ENCODE data around the gene ARHGAP26. TPM values are rescaled to one million over a fixed set of nuclear protein-coding genes. Genes with fewer than 3 reads are reported as not detected.

Gene ARHGAP26
- total and polyA plus RNA-seq, 10 donors = 4.2 to 148 (median 55.5) TPM

GRCh38 chr5:142746532-142747433 is 23.4 kb upstream of the ARHGAP26 start:
- Histone ChIP-seq H3K9me3 (no peaks in the 10 kb centered on the region), H3K27ac (no peak overlapping the region), H3K27me3 (replicated peaks in 1 of 7) (no peaks in the 10 kb centered on the region), H3K4me3 (no peak overlapping the region), H3K4me1 (peaks cover 0 to 14% (median 2%) of the 10 kb centered on the region in 6 donors), H3K36me3 (no peaks in the 10 kb centered on the region)
- intact Hi-C loops (cut with DNase I; ENCODE audit: low total_unique reads) = no loop called here
- TF ChIP-seq POLR2AphosphoS5 (IDR thresholded peaks at IDR 0.05) = no peak
- no peak for TF ChIP-seq POLR2A (IDR thresholded peaks at IDR 0.05)
- WGBS, 5 donors = 76 to 90% (median 82%) methylated on average over 4 of the region's 4 CpGs
- no peak for DNase-seq

- no peaks in the 10 kb centered on the region for H3K9me3 ChIP-seq
- H3K4me1 ChIP-seq = peaks cover 0 to 14% (median 2%) of the 10 kb centered on the region in 6 donors
- H3K4me3 ChIP-seq = no peak overlapping the region
- intact Hi-C loops (cut with DNase I; ENCODE audit: low total_unique reads) = no loop called here
- TF ChIP-seq CTCF (IDR thresholded peaks at IDR 0.05 in 8 of 11, conservative IDR thresholded peaks at IDR 0.05 in 3 of 11) (no peak), POLR2AphosphoS5 (IDR thresholded peaks at IDR 0.05) (no peak), POLR2A (IDR thresholded peaks at IDR 0.05) (no peak)
- 73 to 91% (median 84%) methylated on average over 1 of the region's 1 CpG for WGBS, 5 donors
- H3K36me3 ChIP-seq = no peaks in the 10 kb centered on the region
- no peak overlapping the region for H3K27ac ChIP-seq
- H3K27me3 ChIP-seq (replicated peaks in 1 of 7) = no peaks in the 10 kb centered on the region
- no peak for DNase-seq
These were observed 22.0 kb upstream of the ARHGAP26 start for GRCh38 chr5:142748132-142748531.

- H3K36me3 ChIP-seq = no peaks in the 10 kb centered on the region
- 83 to 95% (median 85%) methylated on average over 2 of the region's 2 CpGs for WGBS, 5 donors
- H3K4me1 ChIP-seq = peaks cover 0 to 14% (median 2%) of the 10 kb centered on the region in 6 donors
- TF ChIP-seq POLR2AphosphoS5 (IDR thresholded peaks at IDR 0.05) (no peak), CTCF (IDR thresholded peaks at IDR 0.05 in 8 of 11, conservative IDR thresholded peaks at IDR 0.05 in 3 of 11) (peak; percentile 39 to 78 (median 72))
- H3K9me3 ChIP-seq = no peaks in the 10 kb centered on the region
- peak; percentile 86 for DNase-seq
- no peak overlapping the region for H3K4me3 ChIP-seq
- intact Hi-C loops (cut with DNase I; ENCODE audit: low total_unique reads) = no loop called here
- H3K27ac ChIP-seq = no peak overlapping the region
- no peaks in the 10 kb centered on the region for H3K27me3 ChIP-seq (replicated peaks in 1 of 7)
These were observed 21.5 kb upstream of the ARHGAP26 start for GRCh38 chr5:142748568-142749249.

GRCh38 chr5:142749321-142749720 is 20.9 kb upstream of the ARHGAP26 start:
- peaks cover 0 to 14% (median 0%) of the 10 kb centered on the region in 6 donors for H3K4me1 ChIP-seq
- WGBS, 5 donors = 54 to 84% (median 63%) methylated on average over 3 of the region's 3 CpGs
- TF ChIP-seq POLR2AphosphoS5 (IDR thresholded peaks at IDR 0.05) (no peak), CTCF (IDR thresholded peaks at IDR 0.05 in 8 of 11, conservative IDR thresholded peaks at IDR 0.05 in 3 of 11) (no peak), POLR2A (IDR thresholded peaks at IDR 0.05) (no peak)
- no peak overlapping the region for H3K4me3 ChIP-seq
- intact Hi-C loops (cut with DNase I; ENCODE audit: low total_unique reads) = no loop called here
- no peak for DNase-seq
- H3K9me3 ChIP-seq = no peaks in the 10 kb centered on the region
- H3K27me3 ChIP-seq (replicated peaks in 1 of 7) = no peaks in the 10 kb centered on the region
- H3K36me3 ChIP-seq = no peaks in the 10 kb centered on the region
- no peak overlapping the region for H3K27ac ChIP-seq
